ENCODE results near the gene RAD54L.
"Not testable (repeated sequence)": the region's sequence is repeated elsewhere in the genome, so short reads cannot be mapped to it uniquely, and the experiment has no call there.

RAD54L gene

DNA sequence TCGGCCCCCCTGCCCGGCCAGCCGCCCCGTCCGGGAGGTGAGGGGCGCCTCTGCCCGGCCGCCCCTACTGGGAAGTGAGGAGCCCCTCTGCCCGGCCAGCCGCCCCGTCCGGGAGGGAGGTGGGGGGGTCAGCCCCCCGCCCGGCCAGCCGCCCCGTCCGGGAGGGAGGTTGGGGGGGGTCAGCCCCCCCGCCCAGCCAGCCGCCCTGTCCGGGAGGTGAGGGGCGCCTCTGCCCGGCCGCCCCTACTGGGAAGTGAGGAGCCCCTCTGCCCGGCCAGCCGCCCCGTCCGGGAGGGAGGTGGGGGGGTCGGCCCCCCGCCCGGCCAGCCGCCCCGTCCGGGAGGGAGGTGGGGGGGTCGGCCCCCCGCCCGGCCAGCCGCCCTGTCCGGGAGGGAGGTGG lies 5.8 kb upstream of the RAD54L start:
- FAIRE-seq; DNase-seq (ENCODE audit: low spot score): not testable (repeated sequence)

DNA sequence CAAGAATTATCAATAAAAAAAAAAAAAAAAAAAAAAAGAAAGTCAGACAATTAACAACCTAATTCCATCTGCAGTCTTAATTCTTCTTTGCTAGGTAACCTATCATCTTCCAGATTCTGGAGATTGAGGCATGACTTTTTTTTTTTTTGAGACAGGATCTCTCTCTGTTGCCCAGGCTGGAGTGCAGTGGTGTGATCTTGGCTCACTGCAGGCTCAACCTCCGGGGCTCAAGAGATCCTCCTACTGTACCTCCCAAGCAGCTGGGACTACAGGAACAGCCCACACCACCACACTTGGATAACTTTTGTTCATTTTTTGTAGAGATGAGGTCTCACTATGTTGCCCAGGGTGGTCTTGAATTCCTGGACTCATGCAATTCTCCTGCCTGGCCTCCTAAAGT lies 4.6 kb upstream of the RAD54L start:
- DNase-seq (ENCODE audit: low spot score) (no peak), FAIRE-seq (no peak)

DNA sequence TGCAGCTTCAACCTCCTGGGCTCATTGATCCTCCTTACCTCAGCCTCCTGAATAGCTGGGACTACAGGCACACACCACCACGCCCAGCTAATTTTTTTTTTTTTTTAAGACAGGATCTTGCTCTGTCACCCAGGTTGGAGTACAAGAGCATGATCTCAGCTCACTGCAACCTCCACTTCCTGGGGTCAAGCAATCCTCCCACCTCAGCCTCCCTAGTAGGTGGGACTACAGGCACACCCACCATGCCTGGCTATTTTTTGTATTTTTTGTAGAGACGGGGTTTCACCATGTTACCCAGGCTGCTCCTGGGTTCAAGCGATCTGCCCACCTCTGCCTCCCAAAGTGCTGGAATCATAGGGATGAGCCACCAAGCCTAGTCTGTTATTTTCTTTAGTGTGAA lies 3.7 kb upstream of the RAD54L start:
- FAIRE-seq, result not testable (repeated sequence)

DNA sequence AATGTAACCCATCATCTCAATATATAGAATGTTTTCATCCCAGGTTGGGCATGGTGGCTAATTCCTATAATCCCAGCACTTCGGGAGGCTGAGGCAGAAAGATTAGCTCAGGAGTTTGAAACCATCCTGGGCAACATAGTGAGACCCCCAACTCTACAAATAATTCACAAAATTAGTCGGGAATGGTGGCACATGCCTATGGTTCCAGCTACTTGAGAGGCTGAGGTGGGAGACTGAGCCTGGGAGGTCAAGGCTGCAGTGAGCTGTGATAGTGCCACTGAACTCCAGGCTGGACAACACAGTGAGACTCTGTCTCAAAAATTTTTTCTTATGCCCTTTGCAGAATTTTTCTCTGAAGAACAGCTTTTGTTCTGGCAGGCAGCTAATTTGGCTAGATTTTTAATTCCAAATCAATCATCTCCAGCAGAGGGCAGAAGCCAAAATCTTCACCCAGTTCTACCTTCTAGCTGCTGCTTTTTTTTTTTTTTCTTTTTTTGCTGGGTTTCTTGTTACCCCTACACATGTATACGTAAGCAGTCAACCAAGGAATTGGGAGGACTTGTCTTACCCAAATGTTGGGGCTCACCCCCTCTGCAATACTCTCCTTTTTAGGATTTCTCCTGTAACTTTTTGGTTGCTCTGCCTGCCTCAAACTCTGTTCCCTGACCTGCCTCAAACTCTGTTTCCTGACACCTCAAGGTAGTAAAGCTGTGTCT lies 2.7 kb upstream of the RAD54L start:
- DNase-seq (ENCODE audit: low spot score) (no peak), FAIRE-seq (no peak)

More for the DNA sequence above, 3.7 kb upstream of the RAD54L start:
- not testable (repeated sequence) for DNase-seq (ENCODE audit: low spot score)

DNA sequence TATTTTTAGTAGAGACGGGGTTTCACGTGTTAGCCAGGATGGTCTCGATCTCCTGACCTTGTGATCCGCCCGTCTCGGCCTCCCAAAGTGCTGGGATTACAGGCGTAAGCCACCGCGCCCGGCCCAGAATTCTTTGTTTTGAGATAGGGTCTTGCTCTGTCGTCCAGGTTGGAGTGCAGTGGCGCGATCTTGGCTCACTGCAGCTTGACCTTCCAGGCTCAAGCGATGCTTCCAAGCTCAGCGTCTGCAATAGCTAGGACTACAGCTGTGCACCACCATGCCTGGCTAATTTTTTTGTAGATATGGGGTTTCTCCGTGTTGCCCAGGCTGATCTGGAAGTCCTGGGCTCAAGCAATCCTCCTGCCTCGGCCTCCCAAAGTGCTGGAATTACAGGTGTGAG lies 1.4 kb upstream of the RAD54L start:
- DNase-seq (ENCODE audit: low spot score); FAIRE-seq: not testable (repeated sequence)

DNA sequence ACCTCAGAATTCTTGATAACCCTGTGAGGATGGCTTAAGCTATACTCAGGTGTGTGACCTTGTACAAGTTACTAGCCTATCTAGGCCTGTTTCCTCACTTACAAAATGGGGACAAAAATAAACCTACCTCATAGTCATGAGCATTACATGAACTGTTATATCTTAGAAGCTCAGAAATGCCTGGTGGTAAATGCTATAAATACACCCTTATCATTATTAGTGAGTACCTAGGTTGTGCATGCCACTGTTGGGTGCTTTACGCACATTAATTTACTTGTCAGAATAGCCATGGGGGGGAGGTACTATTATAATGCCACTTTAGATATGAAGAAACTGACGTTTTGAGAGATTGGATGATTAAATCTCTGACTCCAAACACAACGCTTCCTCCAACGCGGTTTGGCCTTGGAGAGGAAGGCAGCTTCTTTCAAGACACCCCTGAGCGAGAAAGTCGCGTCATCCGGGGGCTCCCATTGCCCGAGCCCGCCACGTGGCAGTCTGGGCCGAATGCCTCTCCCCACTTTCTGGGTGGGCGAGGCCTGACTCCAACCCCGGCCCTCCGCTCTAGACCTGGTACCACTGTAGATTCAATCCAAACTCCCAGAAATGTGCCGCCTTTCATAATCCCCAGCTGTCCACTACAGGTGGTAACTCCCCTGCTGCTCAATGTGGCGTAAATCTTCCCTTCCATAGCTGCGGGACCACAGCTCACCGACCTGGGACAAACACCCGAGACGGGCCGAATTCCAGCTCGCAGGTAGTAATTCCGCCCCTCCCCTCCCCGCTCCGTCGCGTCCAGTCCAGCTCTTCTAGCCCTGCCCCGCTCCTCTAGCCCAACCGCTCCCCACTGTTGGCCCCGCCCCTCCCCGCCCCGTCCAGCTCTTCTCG lies 771 bp upstream of the RAD54L start:
- peak; percentile 24 for DNase-seq (ENCODE audit: low spot score)

DNA sequence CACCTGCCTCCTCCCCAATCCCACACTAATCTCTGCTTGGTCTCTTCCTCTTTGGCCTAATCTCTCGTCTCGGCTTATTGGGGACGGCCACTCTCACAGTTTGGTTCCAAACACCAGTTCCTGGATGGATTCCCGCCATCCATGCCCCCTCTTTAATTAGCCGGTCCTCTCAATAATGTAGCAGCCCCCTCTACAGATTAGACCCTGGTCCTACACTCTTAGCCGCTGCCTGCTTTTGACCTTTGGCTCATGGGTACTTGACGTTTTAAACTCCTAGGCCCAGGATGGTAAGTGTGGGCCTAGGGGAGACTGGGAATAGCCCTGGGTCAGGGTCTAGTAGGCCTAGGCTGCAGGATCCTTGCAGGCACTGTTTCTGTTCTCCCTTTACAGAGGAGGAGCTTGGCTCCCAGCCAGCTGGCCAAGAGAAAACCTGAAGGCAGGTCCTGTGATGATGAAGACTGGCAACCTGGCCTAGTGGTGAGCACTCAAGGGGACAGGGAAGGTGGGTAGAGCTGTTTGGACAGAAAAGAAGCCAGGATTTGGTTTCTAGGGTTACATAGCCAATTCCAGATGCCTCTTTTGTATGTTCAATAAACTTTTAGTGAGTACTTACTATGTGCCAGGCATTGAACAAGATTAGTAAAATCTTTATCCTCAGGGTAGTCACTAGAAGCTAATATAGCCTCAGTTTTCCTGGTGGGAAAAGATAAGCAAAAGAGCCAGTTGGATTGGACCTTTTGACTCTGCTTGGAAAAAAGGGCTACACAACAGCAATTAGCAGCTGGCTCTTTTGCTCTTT lies 758 bp downstream of the RAD54L start:
- FAIRE-seq (no peak), DNase-seq (ENCODE audit: low spot score) (peak; percentile 48)

More for the DNA sequence above, 771 bp upstream of the RAD54L start:
- no peak for FAIRE-seq

DNA sequence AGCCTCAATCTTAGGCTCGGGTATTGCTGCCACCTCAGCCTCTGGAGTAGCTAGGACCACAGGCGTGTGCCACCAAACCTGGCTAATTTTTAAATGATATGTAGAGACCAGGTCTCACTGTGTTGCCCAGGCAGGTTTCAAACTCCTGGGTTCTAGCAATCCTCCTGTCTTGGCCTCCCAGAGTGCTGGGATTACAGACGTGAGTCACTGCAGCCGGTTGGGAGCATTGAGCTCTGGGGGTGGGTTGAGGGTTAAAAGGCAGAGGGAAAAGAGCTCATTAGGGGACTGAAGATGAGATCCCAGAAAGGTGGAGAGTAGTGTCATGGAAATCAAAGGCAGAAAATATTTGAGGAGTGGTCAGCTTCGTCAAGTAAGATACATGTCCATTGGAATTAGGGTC lies 7.1 kb downstream of the RAD54L start:
- peak; percentile 10 for FAIRE-seq
- peak; percentile 18 for DNase-seq (ENCODE audit: low spot score)

DNA sequence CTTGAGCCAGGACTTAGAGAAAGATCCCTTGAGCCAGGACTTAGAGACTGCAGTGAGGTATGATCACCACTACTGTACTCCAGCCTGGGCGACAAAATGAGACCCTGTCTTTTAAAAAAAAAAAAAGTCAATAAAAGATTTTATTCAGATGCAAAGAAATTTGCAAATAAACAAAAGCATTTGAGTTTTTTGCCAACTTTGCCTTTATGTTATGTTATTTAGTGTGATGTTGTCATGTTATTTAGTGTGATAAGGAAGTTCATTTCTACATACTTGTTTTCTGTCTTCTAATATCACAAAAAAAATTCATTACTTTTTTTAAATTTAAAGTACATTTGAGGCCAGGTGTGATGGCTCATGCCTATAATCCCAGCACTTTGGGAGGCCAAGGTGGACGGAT lies 9.0 kb downstream of the RAD54L start:
- DNase-seq (ENCODE audit: low spot score) (no peak), FAIRE-seq (no peak)

DNA sequence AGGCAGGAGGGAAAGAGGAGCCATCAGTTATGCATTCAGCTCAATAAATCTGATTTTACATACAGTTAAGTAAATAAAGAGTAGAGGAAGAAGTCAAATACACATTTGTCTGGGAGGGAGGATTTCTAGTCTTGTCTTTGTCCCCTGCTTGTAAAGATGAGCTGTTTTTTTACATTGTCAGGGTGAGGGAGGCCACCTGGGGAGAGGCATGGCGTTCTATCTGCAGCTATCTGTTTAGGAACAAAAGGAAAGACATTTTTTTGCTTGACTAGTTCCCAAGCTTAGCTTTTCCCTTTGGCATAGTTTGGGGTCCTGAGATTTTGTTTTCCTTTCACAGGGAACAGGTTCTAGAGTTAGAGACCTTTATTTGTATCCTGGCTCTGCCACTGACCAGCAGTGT lies 14.9 kb downstream of the RAD54L start:
- FAIRE-seq (no peak), DNase-seq (ENCODE audit: low spot score) (no peak)

DNA sequence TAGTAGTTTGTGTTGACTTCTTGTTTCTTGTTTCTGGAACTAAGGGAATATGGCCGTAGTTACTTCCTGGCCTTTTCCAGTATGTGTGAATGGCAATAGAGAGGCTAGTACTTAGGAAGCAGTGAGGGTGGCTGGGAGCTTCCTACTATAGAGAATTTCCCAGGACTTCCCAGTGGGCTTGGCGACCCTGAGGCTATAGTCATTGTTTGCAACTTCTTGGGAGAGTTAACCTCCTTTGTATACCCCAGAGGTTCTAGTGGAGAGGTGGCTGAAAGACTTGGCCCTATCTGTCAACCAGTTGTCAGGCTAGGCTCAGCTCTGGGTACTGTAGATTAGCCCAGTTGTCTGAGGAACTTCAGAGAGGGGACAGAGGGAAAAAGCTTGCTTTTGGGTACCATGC lies 15.6 kb downstream of the RAD54L start:
- FAIRE-seq (no peak), DNase-seq (ENCODE audit: low spot score) (no peak)

DNA sequence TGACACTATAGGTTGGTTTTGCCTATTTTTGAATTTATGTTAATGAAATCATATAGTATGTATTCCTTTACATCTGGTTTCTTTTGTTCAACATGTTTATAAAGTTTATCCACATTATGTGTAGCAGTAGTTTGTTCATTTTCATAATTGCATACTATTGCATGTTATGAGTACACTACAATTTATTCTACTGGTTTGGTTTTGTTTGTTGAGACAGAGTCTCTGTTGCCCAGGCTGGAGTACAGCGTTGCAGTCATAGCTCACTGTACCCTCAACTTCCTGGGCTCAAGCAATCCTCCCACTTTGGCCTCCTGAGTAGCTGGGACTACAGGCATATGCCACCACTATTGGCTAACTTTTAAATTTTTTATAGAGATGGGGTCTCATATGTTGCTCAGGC lies 21.0 kb downstream of the RAD54L start:
- FAIRE-seq (no peak), DNase-seq (ENCODE audit: low spot score) (no peak)

DNA sequence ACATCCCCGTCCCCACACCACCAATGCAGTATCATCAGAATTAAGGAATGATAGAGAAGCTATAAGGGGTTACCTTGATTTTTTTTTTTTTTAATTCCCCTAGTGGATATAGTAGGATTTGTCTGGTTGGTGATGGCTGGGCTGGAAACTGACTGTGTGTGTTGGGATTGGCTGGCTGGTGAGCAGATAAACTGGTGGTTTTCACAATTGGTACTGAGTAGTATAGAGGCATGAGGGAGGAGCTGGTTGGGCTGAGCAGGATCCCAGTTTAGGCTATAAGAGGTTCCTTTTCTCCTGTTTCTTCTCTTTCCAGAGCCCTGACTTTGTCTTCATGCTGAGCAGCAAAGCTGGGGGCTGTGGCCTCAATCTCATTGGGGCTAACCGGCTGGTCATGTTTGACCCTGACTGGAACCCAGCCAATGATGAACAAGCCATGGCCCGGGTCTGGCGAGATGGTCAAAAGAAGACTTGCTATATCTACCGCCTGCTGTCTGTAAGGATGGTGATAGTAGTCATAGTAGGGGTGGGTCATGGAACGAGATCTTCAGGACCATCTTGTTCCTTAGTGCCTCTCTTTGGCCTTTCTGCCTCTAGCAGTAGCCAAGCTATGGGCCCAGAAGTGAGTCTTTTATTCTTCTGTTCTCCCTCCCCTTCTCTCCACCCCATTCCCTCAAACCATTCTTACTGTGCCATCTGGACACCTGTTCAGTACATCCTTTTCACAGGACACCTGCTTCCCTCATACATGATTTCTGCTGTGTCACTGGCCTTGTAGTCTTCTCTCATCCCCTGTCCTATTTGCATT lies 26.9 kb downstream of the RAD54L start:
- FAIRE-seq (no peak), DNase-seq (ENCODE audit: low spot score) (no peak)

DNA sequence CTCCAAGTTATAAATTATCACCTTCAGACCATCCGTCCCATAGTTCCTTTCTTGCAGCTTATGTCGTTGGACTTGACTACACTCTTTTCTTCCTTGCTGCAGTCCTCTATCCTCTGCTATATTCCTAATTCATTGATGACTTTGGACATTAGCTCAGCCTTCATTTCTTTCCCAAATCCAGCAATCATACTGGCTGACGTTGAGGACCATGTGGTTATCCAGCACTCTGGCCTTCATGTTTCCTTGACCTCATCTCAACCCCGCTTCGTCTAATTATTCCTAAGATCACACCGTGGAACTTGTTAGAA lies 27.4 kb downstream of the RAD54L start:
- DNase-seq (ENCODE audit: low spot score) (no peak), FAIRE-seq (no peak)

DNA sequence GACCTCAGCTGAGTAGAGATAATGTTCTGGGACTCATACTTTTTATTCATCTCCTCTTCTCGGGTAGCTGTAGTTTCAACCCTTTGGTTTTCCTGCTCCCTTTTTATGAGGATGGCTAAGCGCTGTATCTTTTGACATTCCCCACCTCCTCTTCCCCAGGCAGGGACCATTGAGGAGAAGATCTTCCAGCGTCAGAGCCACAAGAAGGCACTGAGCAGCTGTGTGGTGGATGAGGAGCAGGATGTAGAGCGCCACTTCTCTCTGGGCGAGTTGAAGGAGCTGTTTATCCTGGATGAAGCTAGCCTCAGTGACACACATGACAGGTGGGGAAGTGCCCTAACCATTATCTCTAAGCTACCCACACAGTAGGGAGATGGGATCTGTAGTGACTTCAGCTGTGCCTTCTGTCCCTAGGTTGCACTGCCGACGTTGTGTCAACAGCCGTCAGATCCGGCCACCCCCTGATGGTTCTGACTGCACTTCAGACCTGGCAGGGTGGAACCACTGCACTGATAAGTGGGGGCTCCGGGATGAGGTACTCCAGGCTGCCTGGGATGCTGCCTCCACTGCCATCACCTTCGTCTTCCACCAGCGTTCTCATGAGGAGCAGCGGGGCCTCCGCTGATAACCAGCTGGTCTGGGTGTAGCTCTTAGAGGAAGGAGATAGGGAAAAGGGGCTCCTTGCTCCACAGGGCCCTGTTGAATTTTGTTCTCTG lies 30.3 kb downstream of the RAD54L start:
- FAIRE-seq (no peak), DNase-seq (ENCODE audit: low spot score) (no peak)

DNA sequence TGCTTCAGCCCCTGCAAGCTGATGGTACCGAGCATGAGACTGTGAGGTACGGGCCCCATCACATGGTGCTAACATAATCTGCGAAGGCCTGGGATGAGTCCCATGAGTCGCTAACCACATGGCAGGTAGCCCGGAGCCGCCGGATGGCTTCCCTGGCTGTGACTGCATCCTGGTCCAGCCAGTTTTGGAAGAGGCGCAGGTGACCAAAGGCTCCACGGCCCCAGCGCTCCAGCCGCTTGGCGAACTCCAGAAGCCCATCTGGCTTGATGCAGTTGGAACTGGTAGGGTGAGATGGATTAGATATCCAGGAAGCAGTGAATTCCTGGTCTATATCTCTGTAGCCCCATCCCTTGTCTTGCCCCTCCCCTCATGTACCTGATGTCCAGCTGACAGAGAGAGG lies 31.2 kb downstream of the RAD54L start:
- FAIRE-seq (no peak), DNase-seq (ENCODE audit: low spot score) (no peak)

DNA sequence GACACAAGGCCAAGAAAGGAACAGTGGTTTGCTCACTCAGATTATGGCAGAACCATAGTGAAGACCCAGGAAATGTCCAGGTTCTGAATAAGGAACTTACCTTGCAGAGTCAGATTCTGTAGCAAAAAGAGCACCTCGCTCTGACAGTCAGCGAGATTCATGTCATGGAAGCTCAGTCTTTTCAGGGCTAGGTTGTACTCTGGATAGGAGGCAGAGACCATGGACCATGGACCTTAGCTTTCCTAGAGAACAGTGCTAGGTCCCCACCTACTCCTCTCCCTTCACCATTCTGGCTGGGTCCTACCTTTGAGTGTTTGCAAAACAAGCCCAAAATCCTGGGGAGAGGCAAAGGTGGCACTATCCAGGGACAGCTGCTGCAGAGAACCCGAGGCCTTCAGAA lies 32.5 kb downstream of the RAD54L start:
- FAIRE-seq, result no peak
- DNase-seq (ENCODE audit: low spot score), result no peak

DNA sequence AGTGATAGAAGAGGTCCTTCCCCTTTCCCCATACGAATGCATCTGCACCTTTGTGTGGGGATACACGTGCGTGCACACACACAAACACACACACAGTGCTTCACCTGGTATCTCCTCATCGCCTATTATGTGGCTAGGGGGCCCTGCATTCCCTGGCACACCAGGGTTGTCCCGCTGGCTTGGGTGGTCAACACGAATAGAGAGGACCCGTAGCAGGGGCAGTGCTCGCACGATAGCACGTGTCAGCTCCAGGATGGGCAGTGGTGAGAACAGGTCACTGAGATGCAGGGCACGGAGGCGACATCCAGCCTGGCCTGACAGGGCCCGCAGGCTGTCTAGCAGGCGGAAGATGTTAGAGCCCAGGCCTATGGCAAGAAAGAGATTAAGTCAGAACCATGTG lies 33.5 kb downstream of the RAD54L start:
- no peak for DNase-seq (ENCODE audit: low spot score)
- no peak for FAIRE-seq

DNA sequence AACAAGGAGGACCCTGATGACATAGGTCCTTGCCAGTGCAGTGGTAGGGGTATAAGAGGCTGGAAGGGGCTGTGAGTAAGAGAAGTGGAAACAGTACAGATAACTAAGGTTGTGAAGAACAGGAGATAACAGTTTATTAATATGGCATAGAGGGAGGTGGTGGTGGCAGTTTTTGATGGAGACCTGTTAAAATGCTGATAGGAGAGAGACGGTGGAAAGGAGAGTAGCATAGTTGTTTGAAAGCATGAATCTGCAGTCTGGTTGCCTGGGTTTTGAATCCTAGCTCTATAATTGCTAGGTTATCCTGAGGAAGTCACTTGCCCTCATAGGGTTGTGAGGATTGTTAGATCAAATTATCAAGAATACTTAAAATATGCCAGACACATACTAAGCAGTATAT lies 36.5 kb downstream of the RAD54L start:
- FAIRE-seq (no peak), DNase-seq (ENCODE audit: low spot score) (no peak)

Measured in RCC 7860 (cell line).